ENCODE measurements around the gene KIF12. TPM values are rescaled to one million over a fixed set of nuclear protein-coding genes. Genes with fewer than 3 reads are reported as not detected.

Gene KIF12
- total and polyA plus RNA-seq, 2 of the 13 experiments (the other 11 are each of a cell fraction or from before 2014, with no cell fraction given): 1.8 to 12.5 TPM

- TF ChIP-seq ZNF225 (CRISPR knock-in tag; IDR thresholded peaks at IDR 0.05): no peak; the same call in none of the 2 replicates
- peak; percentile 90; the same call in 1 of the 2 replicates for TF ChIP-seq ZNF709 (CRISPR knock-in tag; IDR thresholded peaks at IDR 0.05)
- no peak for TF ChIP-seq ZNF431 (CRISPR knock-in tag; IDR thresholded peaks at IDR 0.05; ENCODE audit: borderline replicate concordance, low read depth)
- no peak for TF ChIP-seq TCF7L2 (IDR thresholded peaks at IDR 0.05; ENCODE audit: low read depth, low read length)
- TF ChIP-seq DZIP1 (CRISPR knock-in tag; IDR thresholded peaks at IDR 0.05): peak; percentile 87
- no peak for TF ChIP-seq HNRNPUL1 (IDR thresholded peaks at IDR 0.05; ENCODE audit: low read depth, low read length)
- TF ChIP-seq ZNF260 (CRISPR knock-in tag; IDR thresholded peaks at IDR 0.05; ENCODE audit: borderline replicate concordance, low read depth): no peak
- TF ChIP-seq ZNF607 (CRISPR knock-in tag; IDR thresholded peaks at IDR 0.05; ENCODE audit: borderline replicate concordance): peak; percentile 87; the same call in 1 of the 2 replicates
- TF ChIP-seq ZSCAN31 (CRISPR knock-in tag; IDR thresholded peaks at IDR 0.05; ENCODE audit: low read depth): peak; percentile 98
- TF ChIP-seq MBNL3 (CRISPR knock-in tag; conservative IDR thresholded peaks at IDR 0.05): no peak
- no peak for TF ChIP-seq USF2 (IDR thresholded peaks at IDR 0.05; ENCODE audit: low read depth, low read length)
- TF ChIP-seq USF2 (CRISPR knock-in tag; IDR thresholded peaks at IDR 0.05; ENCODE audit: borderline replicate concordance): no peak; the same call in 1 of the 2 replicates
- TF ChIP-seq ZNF432 (CRISPR knock-in tag; IDR thresholded peaks at IDR 0.05; ENCODE audit: borderline replicate concordance): no peak
- TF ChIP-seq ZNF207 (IDR thresholded peaks at IDR 0.05; ENCODE audit: borderline replicate concordance): no peak
- TF ChIP-seq FOXM1 (CRISPR knock-in tag; IDR thresholded peaks at IDR 0.05): no peak
- TF ChIP-seq CBFB (CRISPR knock-in tag; IDR thresholded peaks at IDR 0.05): peak; percentile 93
- TF ChIP-seq SMYD3 (CRISPR knock-in tag; IDR thresholded peaks at IDR 0.05): peak; percentile 90
- TF ChIP-seq EEA1 (CRISPR knock-in tag; IDR thresholded peaks at IDR 0.05; ENCODE audit: borderline replicate concordance): peak; percentile 80; the same call in 1 of the 2 replicates
- TF ChIP-seq BRF2 (CRISPR knock-in tag; IDR thresholded peaks at IDR 0.05): peak; percentile 96
- TF ChIP-seq ZNF577 (CRISPR knock-in tag; IDR thresholded peaks at IDR 0.05; ENCODE audit: borderline replicate concordance, low read depth): no peak
- TF ChIP-seq ZNF574 (CRISPR knock-in tag; IDR thresholded peaks at IDR 0.05): peak; percentile 91
Measured at GRCh38 chr9:114078021-114078780, 20.9 kb downstream of the KIF12 start, which contains the start of gene AMBP (continued).
